Ishikawa (cell line): ENCODE results near the gene CAGE1.

Experiments used
- CEBPB ChIP-seq: IDR thresholded peaks from 2 replicates; pipeline ENCODE4 v1.6.1; 2012
- CREB1 ChIP-seq: IDR thresholded peaks from 2 replicates; pipeline ENCODE4 v1.6.1; 2012; ENCODE audit warnings: low read depth
- EGR1 ChIP-seq: IDR thresholded peaks from 2 replicates; pipeline ENCODE4 v1.6.1; 2012
- EP300 ChIP-seq: IDR thresholded peaks from 2 replicates; pipeline ENCODE4 v1.6.1; 2012; ENCODE audit warnings: borderline replicate concordance
- FOXM1 ChIP-seq: IDR thresholded peaks from 2 replicates; pipeline ENCODE4 v1.6.1; 2012; ENCODE audit warnings: low read depth, borderline replicate concordance
- NFIC ChIP-seq: IDR thresholded peaks from 2 replicates; pipeline ENCODE4 v1.6.1; 2012
- RAD21 ChIP-seq: IDR thresholded peaks from 2 replicates; pipeline ENCODE4 v1.6.1; 2012; ENCODE audit warnings: low read depth
- REST ChIP-seq: IDR thresholded peaks from 2 replicates; pipeline ENCODE4 v1.6.1; 2012; ENCODE audit warnings: low read depth, mild to moderate bottlenecking
- TAF1 ChIP-seq: IDR thresholded peaks from 2 replicates; pipeline ENCODE4 v1.6.1; 2012; ENCODE audit warnings: low read depth, mild to moderate bottlenecking
- TCF12 ChIP-seq: IDR thresholded peaks from 2 replicates; pipeline ENCODE4 v1.6.1; 2012; ENCODE audit warnings: low read depth
- TEAD4 ChIP-seq: IDR thresholded peaks from 2 replicates; pipeline ENCODE4 v1.6.1; 2012
- YY1 ChIP-seq: IDR thresholded peaks from 2 replicates; pipeline ENCODE4 v1.6.1; 2012; ENCODE audit warnings: low read depth
- ZBTB7A ChIP-seq: IDR thresholded peaks from 2 replicates; pipeline ENCODE4 v1.6.1; 2012; ENCODE audit warnings: low read depth
- TF ChIP-seq, protein P1 (sequence below): IDR thresholded peaks from 2 replicates; pipeline ENCODE4 v1.6.1; 2012
- TF ChIP-seq, protein P2 (sequence below): IDR thresholded peaks from 2 replicates; pipeline ENCODE4 v1.6.1; 2012

Gene CAGE1

DNA sequence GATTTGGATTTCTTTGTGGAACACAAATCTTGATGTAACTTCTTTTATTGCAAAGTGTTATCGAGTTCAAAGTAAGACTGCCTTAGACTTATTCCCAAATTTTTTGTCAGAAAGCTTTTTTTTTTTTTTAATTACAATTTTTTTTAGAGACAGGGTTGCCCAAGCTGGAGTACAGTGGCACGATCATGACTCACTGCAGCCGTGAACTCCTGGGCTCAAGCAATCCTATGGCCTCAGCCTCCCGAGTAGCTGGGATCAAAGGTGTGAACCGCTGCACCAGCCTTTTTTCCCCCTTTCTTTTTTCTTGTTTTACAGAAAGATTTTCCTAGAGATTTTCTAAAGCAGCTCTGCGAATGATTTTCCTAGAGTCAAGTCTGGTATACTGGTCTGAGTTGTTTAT lies 2.9 kb upstream of the CAGE1 start:
- no peak for TF ChIP-seq REST
- TF ChIP-seq, protein P1, sequence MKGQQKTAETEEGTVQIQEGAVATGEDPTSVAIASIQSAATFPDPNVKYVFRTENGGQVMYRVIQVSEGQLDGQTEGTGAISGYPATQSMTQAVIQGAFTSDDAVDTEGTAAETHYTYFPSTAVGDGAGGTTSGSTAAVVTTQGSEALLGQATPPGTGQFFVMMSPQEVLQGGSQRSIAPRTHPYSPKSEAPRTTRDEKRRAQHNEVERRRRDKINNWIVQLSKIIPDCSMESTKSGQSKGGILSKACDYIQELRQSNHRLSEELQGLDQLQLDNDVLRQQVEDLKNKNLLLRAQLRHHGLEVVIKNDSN = no peak
- TF ChIP-seq, protein P2, sequence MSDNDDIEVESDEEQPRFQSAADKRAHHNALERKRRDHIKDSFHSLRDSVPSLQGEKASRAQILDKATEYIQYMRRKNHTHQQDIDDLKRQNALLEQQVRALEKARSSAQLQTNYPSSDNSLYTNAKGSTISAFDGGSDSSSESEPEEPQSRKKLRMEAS = no peak
- TF ChIP-seq EP300 = no peak
- no peak for TF ChIP-seq TEAD4
- TF ChIP-seq FOXM1 = no peak
- TF ChIP-seq NFIC = no peak
- no peak for TF ChIP-seq ZBTB7A
- TF ChIP-seq TCF12 = no peak
- TF ChIP-seq RAD21 = no peak
- TF ChIP-seq CEBPB = no peak
- TF ChIP-seq CREB1 = no peak
- no peak for TF ChIP-seq EGR1
- TF ChIP-seq TAF1 = no peak
- no peak for TF ChIP-seq YY1

DNA sequence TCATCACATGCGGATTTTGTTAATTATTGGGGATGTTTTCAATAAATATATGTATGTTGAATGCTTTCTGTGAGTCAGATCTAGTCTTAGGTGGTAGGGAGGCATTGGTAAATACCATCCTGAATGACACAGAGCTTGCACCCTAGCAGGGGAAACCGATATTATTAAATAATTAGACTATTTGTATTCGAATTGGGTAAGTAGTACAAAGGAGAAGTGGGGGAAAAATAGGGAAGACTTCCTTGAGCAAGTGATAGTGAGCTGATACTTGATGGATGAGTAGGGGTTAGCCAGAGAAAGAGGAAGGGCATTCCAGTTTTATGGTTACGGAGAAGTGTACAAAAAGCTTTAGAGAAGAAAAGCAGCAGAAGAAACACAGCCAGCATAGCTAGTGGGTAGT lies 1.6 kb upstream of the CAGE1 start:
- TF ChIP-seq TEAD4 (no peak), EGR1 (no peak), YY1 (no peak), TCF12 (no peak), REST (no peak), CEBPB (no peak), ZBTB7A (no peak), FOXM1 (no peak), EP300 (no peak), NFIC (no peak), RAD21 (no peak), TAF1 (no peak), CREB1 (no peak)
- TF ChIP-seq, protein P1 = no peak
- TF ChIP-seq, protein P2 = no peak

- TF ChIP-seq RAD21 = peak; percentile 8; the same call in 1 of the 2 replicates
- TF ChIP-seq YY1 = no peak
Observed at GRCh38 chr6:7390226-7390878, 810 bp upstream of the CAGE1 start.

- TF ChIP-seq TAF1 = no peak
- no peak for TF ChIP-seq REST
- TF ChIP-seq, protein P2 = no peak
- no peak for TF ChIP-seq RAD21
- TF ChIP-seq CREB1 = no peak
- TF ChIP-seq EGR1 = no peak
- no peak for TF ChIP-seq NFIC
- TF ChIP-seq, protein P1 = no peak
- TF ChIP-seq ZBTB7A = no peak
- no peak for TF ChIP-seq EP300
- no peak for TF ChIP-seq TCF12
- TF ChIP-seq FOXM1 = no peak
- TF ChIP-seq CEBPB = no peak
- TF ChIP-seq YY1 = no peak
Observed at GRCh38 chr6:7389162-7389450, 436 bp downstream of the CAGE1 start.
